Ishikawa (cell line): ENCODE results near the gene TANK.

Source experiments
- REST ChIP-seq: IDR thresholded peaks from 2 replicates; pipeline ENCODE4 v1.6.1; 2012; ENCODE audit warnings: low read depth, mild to moderate bottlenecking
- TEAD4 ChIP-seq: IDR thresholded peaks from 2 replicates; pipeline ENCODE4 v1.6.1; 2012

GRCh38 chr2:161283926-161284325 is 123.7 kb downstream of the TANK start:
- TF ChIP-seq TEAD4, result no peak
- no peak for TF ChIP-seq REST
